PC-3 (cell line): Measurements from ENCODE around the gene RAB3C. TPM values are rescaled to one million over a fixed set of nuclear protein-coding genes. Genes with fewer than 3 reads are reported as not detected.

Experiments
- ATAC-seq: fragments of 200-7000 bp; cut with Tn5 transposase; 2 replicates; pipeline ENCODE4 v1.9.1; 2020; ENCODE audit warnings: mild to moderate bottlenecking, moderate library complexity
- BruUV-seq: library from RNA; stranded (reverse); fragments of 400-500 nt; replicated peaks from 2 replicates; lab custom pipeline; 2021; lab: Mats Ljungman, UMichigan
- CTCF ChIA-PET: fragments of 300-600 bp; sonication (Branson Sonifier 250); formaldehyde crosslinking; loops from one replicate; lab custom pipeline; 2022; ENCODE audit warnings: antibody characterized with exemption; lab: Charles Lee
- POLR2A ChIA-PET: fragments of 300-600 bp; sonication (Branson Sonifier 250); formaldehyde crosslinking; loops from one replicate; lab custom pipeline; 2022; ENCODE audit warnings: antibody characterized with exemption; ENCODE audit not compliant: unreplicated experiment; lab: Charles Lee
- DNase-seq: peaks from one replicate; pipeline ENCODE4 v3.0.0-alpha.2; 2015
- H2AFZ ChIP-seq: fragments of 300-600 bp; sonication (generic); 2 replicates; pipeline ENCODE4 v1.6.0; 2016; ENCODE audit warnings: antibody characterized with exemption, low read length
- H3F3A ChIP-seq: fragments of 300-600 bp; sonication (generic); one replicate; pipeline ENCODE4 v1.6.0; 2017; ENCODE audit warnings: antibody characterized with exemption, low read length, control low read depth, mild to moderate bottlenecking; ENCODE audit not compliant: unreplicated experiment
- H3K27ac ChIP-seq: fragments of 300-600 bp; sonication (generic); 2 replicates; pipeline ENCODE4 v1.5.1; 2016; ENCODE audit warnings: mild to moderate bottlenecking, low read length
- H3K27me3 ChIP-seq: fragments of 300-600 bp; sonication (generic); 2 replicates; pipeline ENCODE4 v1.6.1; 2016; ENCODE audit warnings: low read length, mixed read lengths
- H3K36me3 ChIP-seq: fragments of 300-600 bp; sonication (generic); 2 replicates; pipeline ENCODE4 v1.6.1; 2016; ENCODE audit warnings: low read depth, mixed run types, low read length, mixed read lengths
- H3K4me1 ChIP-seq: fragments of 300-600 bp; sonication (generic); 2 replicates; pipeline ENCODE4 v1.5.1; 2016; ENCODE audit warnings: low read length; ENCODE audit not compliant: insufficient read depth
- H3K4me2 ChIP-seq: fragments of 300-600 bp; sonication (generic); 2 replicates; pipeline ENCODE4 v1.6.0; 2016; ENCODE audit warnings: low read length
- H3K4me3 ChIP-seq: fragments of 300-600 bp; sonication (generic); 2 replicates; pipeline ENCODE4 v1.5.1; 2016; ENCODE audit warnings: mild to moderate bottlenecking, low read length, mixed read lengths
- H3K79me2 ChIP-seq: fragments of 300-600 bp; sonication (generic); 2 replicates; pipeline ENCODE4 v1.6.1; 2017; ENCODE audit warnings: low read length, mixed read lengths
- H3K9ac ChIP-seq: fragments of 300-600 bp; sonication (generic); 2 replicates; pipeline ENCODE4 v1.6.0; 2016; ENCODE audit warnings: mild to moderate bottlenecking, low read length
- H3K9me2 ChIP-seq: fragments of 300-600 bp; sonication (generic); replicated peaks from 2 replicates; pipeline ENCODE4 v1.6.1; 2016; ENCODE audit warnings: mixed run types, low read length, mixed read lengths
- H3K9me3 ChIP-seq: fragments of 300-600 bp; sonication (generic); 2 replicates; pipeline ENCODE4 v1.6.1; 2016; ENCODE audit warnings: low read length, mixed read lengths
- H4K20me1 ChIP-seq: fragments of 300-600 bp; sonication (generic); 2 replicates; pipeline ENCODE4 v1.6.1; 2016; ENCODE audit warnings: low read length, mixed read lengths
- EZH2 ChIP-seq: fragments of 300-600 bp; sonication (generic); IDR thresholded peaks from one replicate; pipeline ENCODE4 v1.6.1; 2017; ENCODE audit warnings: antibody characterized with exemption, mild to moderate bottlenecking, low read length; ENCODE audit not compliant: unreplicated experiment
- EZH2phosphoT487 ChIP-seq: fragments of 300-600 bp; sonication (generic); IDR thresholded peaks from 2 replicates; pipeline ENCODE4 v1.6.1; 2018; ENCODE audit warnings: mild to moderate bottlenecking, antibody characterized with exemption, low read length, borderline replicate concordance
- intact Hi-C: fragments of 100-400 bp; cut with micrococcal nuclease; formaldehyde crosslinking; loops from 2 replicates; pipeline ENCODE4 v1.9.0; 2023
- total RNA-seq: library from RNA; depleted of rRNA; stranded (reverse); fragments of >200 nt; gene quantifications from 2 replicates; pipeline ENCODE4 v1.2.3, GENCODE V29; 2014
- TF ChIP-seq, protein P1 (sequence below): fragments of 300-600 bp; sonication (generic); conservative IDR thresholded peaks from 2 replicates; pipeline ENCODE4 v1.5.1; 2017; ENCODE audit warnings: antibody characterized with exemption, low read depth, mild to moderate bottlenecking, low read length

The RAB3C gene
- total RNA-seq, 1 experiment from 2014 or later = not detected

DNA sequence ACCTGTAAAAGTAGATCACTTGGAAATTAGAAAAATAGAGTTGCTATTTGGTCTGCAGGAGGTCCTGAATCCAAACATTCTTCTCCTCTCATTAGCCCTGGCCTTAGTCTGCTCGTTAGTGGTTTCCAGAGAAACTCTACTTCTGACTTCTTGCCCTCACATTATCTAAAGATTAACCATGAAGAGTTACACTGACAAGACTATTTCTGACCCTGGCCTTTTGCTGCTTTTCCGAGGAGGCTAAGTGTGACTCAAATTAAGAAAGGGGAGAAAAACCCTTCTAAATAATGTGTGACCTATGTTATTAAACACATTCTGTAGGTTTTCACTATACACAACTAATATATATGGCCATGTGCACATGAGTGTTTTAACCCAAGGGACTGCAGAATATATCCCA, 302.4 kb downstream of the RAB3C start:
- H3K4me3 ChIP-seq = no peak overlapping the region
- no peak overlapping the region for H2AFZ ChIP-seq
- H3K9me2 ChIP-seq = no peaks in the 10 kb centered on the region
- no peaks in the 10 kb centered on the region for H3K79me2 ChIP-seq
- TF ChIP-seq, protein P1, sequence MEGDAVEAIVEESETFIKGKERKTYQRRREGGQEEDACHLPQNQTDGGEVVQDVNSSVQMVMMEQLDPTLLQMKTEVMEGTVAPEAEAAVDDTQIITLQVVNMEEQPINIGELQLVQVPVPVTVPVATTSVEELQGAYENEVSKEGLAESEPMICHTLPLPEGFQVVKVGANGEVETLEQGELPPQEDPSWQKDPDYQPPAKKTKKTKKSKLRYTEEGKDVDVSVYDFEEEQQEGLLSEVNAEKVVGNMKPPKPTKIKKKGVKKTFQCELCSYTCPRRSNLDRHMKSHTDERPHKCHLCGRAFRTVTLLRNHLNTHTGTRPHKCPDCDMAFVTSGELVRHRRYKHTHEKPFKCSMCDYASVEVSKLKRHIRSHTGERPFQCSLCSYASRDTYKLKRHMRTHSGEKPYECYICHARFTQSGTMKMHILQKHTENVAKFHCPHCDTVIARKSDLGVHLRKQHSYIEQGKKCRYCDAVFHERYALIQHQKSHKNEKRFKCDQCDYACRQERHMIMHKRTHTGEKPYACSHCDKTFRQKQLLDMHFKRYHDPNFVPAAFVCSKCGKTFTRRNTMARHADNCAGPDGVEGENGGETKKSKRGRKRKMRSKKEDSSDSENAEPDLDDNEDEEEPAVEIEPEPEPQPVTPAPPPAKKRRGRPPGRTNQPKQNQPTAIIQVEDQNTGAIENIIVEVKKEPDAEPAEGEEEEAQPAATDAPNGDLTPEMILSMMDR = no peak
- no peak for TF ChIP-seq EZH2phosphoT487
- TF ChIP-seq EZH2 = no peak
- no peaks in the 10 kb centered on the region for H3K36me3 ChIP-seq
- H3K9me3 ChIP-seq = no peaks in the 10 kb centered on the region
- POLR2A ChIA-PET = interaction anchor here (0.6 kb wide), 1 partner anchor 413 kb away, joined by 3 read pairs; no protein-coding TSS in a partner anchor
- intact Hi-C loops = loop anchor here (5.0 kb wide), 2 partner anchors 612 to 917 kb away; no protein-coding TSS in a partner anchor
- H3K4me2 ChIP-seq = no peak overlapping the region
- no TSS peak for BruUV-seq
- no peak for DNase-seq
- H3K4me1 ChIP-seq = no peaks in the 10 kb centered on the region
- no peak for ATAC-seq
- H3K27me3 ChIP-seq = no peaks in the 10 kb centered on the region
- no peak overlapping the region for H3K9ac ChIP-seq
- CTCF ChIA-PET = no interaction called here
- no peak overlapping the region for H3K27ac ChIP-seq
- no peaks in the 10 kb centered on the region for H3F3A ChIP-seq
- H4K20me1 ChIP-seq = no peaks in the 10 kb centered on the region

GRCh38 chr5:58886315-58887207, 303.7 kb downstream of the RAB3C start:
- POLR2A ChIA-PET = interaction anchor here (0.6 kb wide), 1 partner anchor 210 kb away, joined by 3 read pairs; no protein-coding TSS in a partner anchor
- Histone ChIP-seq H2AFZ (peak overlapping the region; percentile 61), H4K20me1 (no peaks in the 10 kb centered on the region), H3K9me2 (no peaks in the 10 kb centered on the region), H3K27ac (no peak overlapping the region), H3K4me3 (no peak overlapping the region), H3K27me3 (no peaks in the 10 kb centered on the region), H3K9me3 (no peaks in the 10 kb centered on the region), H3K4me1 (peaks cover 8% of the 10 kb centered on the region), H3F3A (no peaks in the 10 kb centered on the region), H3K9ac (no peak overlapping the region), H3K36me3 (no peaks in the 10 kb centered on the region), H3K79me2 (no peaks in the 10 kb centered on the region), H3K4me2 (no peak overlapping the region)
- intact Hi-C loops = loop anchor here (1.0 to 5.0 kb wide), 3 partner anchors 121 to 916 kb away; no protein-coding TSS in a partner anchor
- CTCF ChIA-PET = interaction anchor here (0.6 kb wide), 1 partner anchor 68 kb away, joined by 4 read pairs; no protein-coding TSS in a partner anchor
- peak; percentile 60 for DNase-seq
- BruUV-seq = no TSS peak
- peak; percentile 67 for ATAC-seq
- TF ChIP-seq, protein P1 = peak; percentile 82
- TF ChIP-seq EZH2phosphoT487 = no peak
